H1 (cell line): Measurements from ENCODE around the gene ARMH3. TPM values are rescaled to one million over a fixed set of nuclear protein-coding genes. Genes with fewer than 3 reads are reported as not detected.

Experiments used
- CTCF ChIA-PET: fragments of 300-600 bp; sonication (Branson Sonifier 250); formaldehyde crosslinking; loops from one replicate; lab custom pipeline; 2021; ENCODE audit not compliant: partially characterized antibody; lab: Charles Lee
- POLR2A ChIA-PET: fragments of 300-600 bp; sonication (Branson Sonifier 250); formaldehyde crosslinking; loops from one replicate; lab custom pipeline; 2021; ENCODE audit warnings: inconsistent platforms; ENCODE audit not compliant: partially characterized antibody; lab: Charles Lee
- DNase-seq, 2 experiments: peaks; one replicate each; pipeline versions ENCODE4 v3.0.0 to v3.0.0-alpha.2; 2010 to 2022; ENCODE audit warnings: low spot score in 2 of 2, low read depth in 1 of 2, mixed read lengths in 1 of 2
- FAIRE-seq: peaks from 2 replicates; lab custom pipeline; 2011; peaks lifted over from hg19 to GRCh38; lab: Jason Lieb, UNC
- H2AFZ ChIP-seq: 2 replicates; pipeline ENCODE4 v1.8.1; 2012; ENCODE audit warnings: low read length, inconsistent platforms
- H2AK5ac ChIP-seq: 2 replicates; pipeline ENCODE4 v1.6.1; 2013; ENCODE audit warnings: low read depth, low read length
- H2BK120ac ChIP-seq: replicated peaks from 2 replicates; pipeline ENCODE3; 2013; ENCODE audit warnings: low read depth, low read length, inconsistent platforms
- H2BK12ac ChIP-seq: 2 replicates; pipeline ENCODE4 v1.6.1; 2013; ENCODE audit warnings: low read depth, low read length
- H2BK15ac ChIP-seq: 2 replicates; pipeline ENCODE4 v1.6.1; 2013; ENCODE audit warnings: low read length
- H2BK20ac ChIP-seq: 2 replicates; pipeline ENCODE4 v1.6.1; 2013; ENCODE audit warnings: low read length
- H2BK5ac ChIP-seq: 2 replicates; pipeline ENCODE4 v1.6.1; 2013; ENCODE audit warnings: low read depth, low read length
- H3K14ac ChIP-seq: 2 replicates; pipeline ENCODE4 v1.6.1; 2013; ENCODE audit warnings: inconsistent platforms; ENCODE audit not compliant: insufficient read length
- H3K18ac ChIP-seq: 2 replicates; pipeline ENCODE4 v1.6.1; 2013; ENCODE audit warnings: low read length; ENCODE audit errors: extremely low read depth
- H3K23ac ChIP-seq: 2 replicates; pipeline ENCODE4 v1.6.1; 2013; ENCODE audit warnings: inconsistent platforms; ENCODE audit not compliant: insufficient read length
- H3K23me2 ChIP-seq: 2 replicates; pipeline ENCODE4 v1.6.1; 2013; ENCODE audit warnings: low read depth, low read length
- H3K27ac ChIP-seq: 2 replicates; pipeline ENCODE4 v1.6.1; 2011; ENCODE audit warnings: low read depth, low read length, inconsistent platforms
- H3K27me3 ChIP-seq, 4 experiments: replicated peaks in 1 of 4; 1 replicate in 1 of 4; 2 replicates in 3 of 4; pipeline versions ENCODE4 v1.6.1 to v1.8.1; 2011 to 2013; ENCODE audit warnings: low read length in 3 of 4, mild to moderate bottlenecking in 3 of 4, inconsistent platforms in 2 of 4, mixed read lengths in 2 of 4, moderate library complexity in 1 of 4; ENCODE audit not compliant: control insufficient read depth in 3 of 4, insufficient read depth in 3 of 4; ENCODE audit errors: extremely low read depth in 1 of 4
- H3K36me3 ChIP-seq, 4 experiments: 2 replicates each; pipeline versions ENCODE4 v1.6.1 to v1.8.1; 2011 to 2013; ENCODE audit warnings: mild to moderate bottlenecking in 4 of 4, low read length in 3 of 4, moderate library complexity in 2 of 4, control low read depth in 1 of 4, inconsistent platforms in 1 of 4; ENCODE audit not compliant: insufficient read depth in 4 of 4, control insufficient read depth in 2 of 4
- H3K4ac ChIP-seq: replicated peaks from 2 replicates; pipeline ENCODE3; 2013; ENCODE audit warnings: low read length, low read depth, mixed read lengths, inconsistent platforms; ENCODE audit not compliant: insufficient read length
- H3K4me1 ChIP-seq, 4 experiments: replicated peaks in 1 of 4; 1 replicate in 1 of 4; 2 replicates in 3 of 4; pipeline versions ENCODE4 v1.6.1 to v1.8.1; 2011 to 2013; ENCODE audit warnings: low read length in 3 of 4, inconsistent platforms in 2 of 4, mixed read lengths in 1 of 4; ENCODE audit not compliant: insufficient read depth in 4 of 4, control insufficient read depth in 3 of 4
- H3K4me2 ChIP-seq, 2 experiments: 2 replicates each; pipeline versions ENCODE4 v1.6.1 to v1.8.1; 2011 to 2013; ENCODE audit warnings: low read depth in 2 of 2, low read length in 2 of 2, control low read depth in 1 of 2, inconsistent platforms in 1 of 2, mild to moderate bottlenecking in 1 of 2; ENCODE audit not compliant: insufficient read depth in 1 of 2
- H3K4me3 ChIP-seq, 4 experiments: fragments of 200-600, 300-600 bp in 1 of 4; sonication (generic), shearing (Covaris generic), sonication (Bioruptor Twin) in 1 of 4; 2 replicates each; pipeline versions ENCODE4 v1.5.1 to v1.8.1; 2011 to 2016; ENCODE audit warnings: low read length in 4 of 4, low read depth in 3 of 4, control low read depth in 2 of 4, inconsistent platforms in 2 of 4, mild to moderate bottlenecking in 2 of 4, mixed read lengths in 1 of 4, moderate library complexity in 1 of 4; ENCODE audit not compliant: insufficient read depth in 2 of 4; ENCODE audit errors: extremely low read depth in 1 of 4
- H3K56ac ChIP-seq: replicated peaks from 2 replicates; pipeline ENCODE3; 2013; ENCODE audit warnings: low read depth, mild to moderate bottlenecking, mixed read lengths, low read length, inconsistent platforms; ENCODE audit not compliant: insufficient read length
- H3K79me1 ChIP-seq: 2 replicates; pipeline ENCODE4 v1.6.1; 2013; ENCODE audit warnings: low read depth, low read length, control low read depth
- H3K79me2 ChIP-seq, 2 experiments: 2 replicates each; pipeline versions ENCODE4 v1.6.1 to v1.8.1; 2012 to 2013; ENCODE audit warnings: low read length in 2 of 2, mild to moderate bottlenecking in 2 of 2, inconsistent platforms in 1 of 2; ENCODE audit not compliant: insufficient read depth in 2 of 2, control insufficient read depth in 1 of 2
- H3K9ac ChIP-seq, 4 experiments: replicated peaks in 1 of 4; 1 replicate in 1 of 4; 2 replicates in 3 of 4; pipeline versions ENCODE4 v1.6.1 to v1.8.1; 2011 to 2013; ENCODE audit warnings: low read depth in 3 of 4, low read length in 3 of 4, control low read depth in 2 of 4, mild to moderate bottlenecking in 2 of 4, moderate library complexity in 2 of 4, inconsistent platforms in 1 of 4; ENCODE audit errors: extremely low read depth in 1 of 4
- H3K9me3 ChIP-seq, 2 experiments: 2 replicates each; pipeline versions ENCODE4 v1.6.1 to v1.8.1; 2012 to 2013; ENCODE audit warnings: mild to moderate bottlenecking in 2 of 2, moderate library complexity in 2 of 2, control low read depth in 1 of 2, inconsistent platforms in 1 of 2, low read depth in 1 of 2, low read length in 1 of 2, mixed read lengths in 1 of 2; ENCODE audit not compliant: insufficient read depth in 2 of 2
- H4K20me1 ChIP-seq, 2 experiments: replicated peaks in 1 of 2; 2 replicates each; pipeline versions ENCODE3 to v1.8.1; 2011 to 2013; ENCODE audit warnings: inconsistent platforms in 2 of 2, low read length in 2 of 2, mild to moderate bottlenecking in 1 of 2; ENCODE audit not compliant: insufficient read depth in 2 of 2, control insufficient read depth in 1 of 2
- H4K5ac ChIP-seq: 2 replicates; pipeline ENCODE4 v1.6.1; 2013; ENCODE audit warnings: low read length, low read depth, mixed read lengths, inconsistent platforms; ENCODE audit not compliant: insufficient read length
- H4K8ac ChIP-seq: 2 replicates; pipeline ENCODE4 v1.8.0; 2013; ENCODE audit warnings: mild to moderate bottlenecking, moderate library complexity, low read length, inconsistent platforms; ENCODE audit not compliant: insufficient read depth; ENCODE audit errors: extremely low read depth
- H4K91ac ChIP-seq: replicated peaks from 2 replicates; pipeline ENCODE3; 2013; ENCODE audit warnings: low read length, mixed read lengths, inconsistent platforms; ENCODE audit not compliant: insufficient read length
- CREB1 ChIP-seq: IDR thresholded peaks from 2 replicates; pipeline ENCODE4 v1.6.1; 2012; ENCODE audit warnings: inconsistent platforms
- EGR1 ChIP-seq: IDR thresholded peaks from 2 replicates; pipeline ENCODE4 v1.6.1; 2011; ENCODE audit warnings: low read depth, low read length, borderline replicate concordance
- GABPA ChIP-seq: IDR thresholded peaks from 2 replicates; pipeline ENCODE4 v1.6.1; 2011; ENCODE audit warnings: mild to moderate bottlenecking, low read length, moderate library complexity, borderline replicate concordance; ENCODE audit not compliant: insufficient read depth
- JUN ChIP-seq: IDR thresholded peaks from 2 replicates; pipeline ENCODE4 v1.6.1; 2011; ENCODE audit warnings: low read depth, mild to moderate bottlenecking, improper control_type of control experiment, low read length
- PHF8 ChIP-seq: fragments of 200-600 bp; sonication (generic); conservative IDR thresholded peaks from 2 replicates; pipeline ENCODE4 v1.7.1; 2012; ENCODE audit warnings: low read depth, mild to moderate bottlenecking, inconsistent platforms, low read length, moderate library complexity
- RAD21 ChIP-seq, 2 experiments: IDR thresholded peaks in 1 of 2; conservative IDR thresholded peaks in 1 of 2; 2 replicates each; pipeline ENCODE4 v1.6.1; 2011; ENCODE audit warnings: low read depth in 2 of 2, low read length in 2 of 2, improper control_type of control experiment in 1 of 2, inconsistent platforms in 1 of 2, mild to moderate bottlenecking in 1 of 2, moderate library complexity in 1 of 2
- RNF2 ChIP-seq: fragments of 200-900, 300-1000 bp; sonication (generic); IDR thresholded peaks from 2 replicates; pipeline ENCODE4 v1.7.1; 2016; ENCODE audit warnings: borderline replicate concordance, low read depth, mild to moderate bottlenecking, antibody characterized with exemption, low read length; ENCODE audit not compliant: poor library complexity, severe bottlenecking; ENCODE audit errors: missing control alignments
- USF2 ChIP-seq: IDR thresholded peaks from 2 replicates; pipeline ENCODE4 v1.6.1; 2011; ENCODE audit warnings: low read length, improper control_type of control experiment
- ZNF274 ChIP-seq: IDR thresholded peaks from 2 replicates; pipeline ENCODE4 v1.7.0; 2012; ENCODE audit warnings: low read length, borderline replicate concordance; ENCODE audit errors: extremely low read depth
- WGBS, 2 experiments: shearing (Covaris generic) in 1 of 2; methylation state at CpG; one replicate each; pipeline versions ENCODE4 v1.1.6 to v1.1.7; 2013 to 2015; ENCODE audit warnings: low lambda C conversion rate in 2 of 2, mixed read lengths in 2 of 2, inconsistent platforms in 1 of 2, low coverage in 1 of 2, missing lambda C conversion rate in 1 of 2; ENCODE audit not compliant: insufficient replicate concordance in 2 of 2, insufficient coverage in 1 of 2, insufficient read length in 1 of 2; ENCODE audit errors: extremely low coverage in 1 of 2, missing lambda C conversion rate in 1 of 2; 5-methylcytosine and 5-hydroxymethylcytosine counted together
- polyA plus RNA-seq, 7 experiments: library from polyadenylated mRNA; depleted of rRNA in 3 of 7; stranded (reverse) in 5 of 7; unstranded in 2 of 7; fragments of >200 nt in 5 of 7; fragments of 200-250 nt in 2 of 7; gene quantifications; 1 replicate in 5 of 7; 2 replicates in 1 of 7; 4 replicates in 1 of 7; pipeline versions ENCODE4 v1.2.1 to v1.2.3, GENCODE V29; 2011 to 2013; ENCODE audit warnings: missing spikeins in 2 of 7, mixed read lengths in 2 of 7
- total RNA-seq: library from RNA; stranded (reverse); fragmentation: NEBNext Ultra II Directional; extraction: Animal tissue kit (Norgen Biotek cat#: 25700); gene quantifications from 2 replicates; pipeline ENCODE4 v1.2.1, GENCODE V29; 2021

The ARMH3 gene
- total and polyA plus RNA-seq, 2 of the 8 experiments (the other 6 are each of a cell fraction or from before 2014, with no cell fraction given): 11.6 to 18.3 TPM

- Histone ChIP-seq H3K56ac (peak within 1 kb of the TSS; percentile 89), H2AK5ac (no peak within 1 kb of the TSS; the same call in none of the 2 replicates), H2BK20ac (no peak within 1 kb of the TSS), H3K23me2 (peaks cover 14% of the 10 kb centered on the region), H2BK12ac (peak within 1 kb of the TSS; percentile 91), H3K79me1 (peaks cover 7% of the 10 kb centered on the region), H4K91ac (peak within 1 kb of the TSS; percentile 99), H3K36me3 (peaks cover 0 to 2% (median 0%) of the 10 kb centered on the region in 4 experiments; a peak in 1 of 8 replicates), H3K4me2 (peak within 1 kb of the TSS; percentile 90 to 93), H4K5ac (peak within 1 kb of the TSS; percentile 95), H3K9me3 (no peaks in the 10 kb centered on the region), H3K18ac (peak within 1 kb of the TSS; percentile 98), H3K9ac (peak within 1 kb of the TSS; percentile 100), H2BK120ac (peak within 1 kb of the TSS; percentile 27), H4K20me1 (peaks cover 24 to 25% of the 10 kb centered on the region in 2 experiments), H2BK15ac (0 out of 2 replicates have a peak within 1 kb of the TSS, but pooled peaks have one; percentile 97), H2AFZ (peak within 1 kb of the TSS; percentile 45), H3K14ac (peak within 1 kb of the TSS; percentile 56), H3K27ac (peak within 1 kb of the TSS; percentile 100), H4K8ac (peak within 1 kb of the TSS; percentile 100; the same call in 1 of the 2 replicates), H3K4me3 (peak within 1 kb of the TSS; percentile 77 to 98 (median 90)), H3K79me2 (peaks cover 39 to 52% of the 10 kb centered on the region in 2 experiments), H3K23ac (no peak within 1 kb of the TSS), H2BK5ac (peak within 1 kb of the TSS; percentile 100), H3K27me3 (no peaks in the 10 kb centered on the region), H3K4me1 (peaks cover 0 to 5% (median 0%) of the 10 kb centered on the region in 4 experiments; a peak in 3 of 7 replicates), H3K4ac (peak within 1 kb of the TSS; percentile 17)
- POLR2A ChIA-PET: interaction anchor here (0.7 to 6.0 kb wide), 43 partner anchors 10 to 317 kb away, joined by 3 to 100 read pairs (median 5); partner anchors contain the start of genes ARMH3, FBXW4, HPS6 and KCNIP2
- CTCF ChIA-PET: interaction anchor here (0.9 to 7.0 kb wide), 9 partner anchors 14 to 253 kb away, joined by 3 to 46 read pairs (median 5); partner anchors contain the start of gene KCNIP2
- WGBS, 2 experiments: 2% methylated on average over 33 of the region's 47 CpGs; no CpG with 5 or more reads in 1 of the 2 experiments
- peak; percentile 95 to 99 for DNase-seq
- FAIRE-seq: peak; percentile 91
- TF ChIP-seq ZNF274 (no peak), GABPA (no peak), USF2 (no peak), JUN (peak; percentile 84), EGR1 (peak; percentile 87), CREB1 (peak; percentile 74), RAD21 (IDR thresholded peaks at IDR 0.05 in 1 of 2, conservative IDR thresholded peaks at IDR 0.05 in 1 of 2; ENCODE audit: low read depth in 2 of 2, low read length in 2 of 2) (no peak), PHF8 (peak; percentile 97), RNF2 (no peak)
Observed at GRCh38 chr10:101818119-101818871, 237.7 kb downstream of the ARMH3 start, which contains the start of gene OGA. TSS of gene OGA (minus strand) at chr10:101818444. CDS start at chr10:101818022, 422 bp downstream.
